ENCODE results near the gene GARIN3. TPM values are rescaled to one million over a fixed set of nuclear protein-coding genes. Genes with fewer than 3 reads are reported as not detected.

The GARIN3 gene
- total and polyA plus RNA-seq, 2 donors (not counting 1 experiment from before 2014, with no cell fraction given), result not detected

- no peak overlapping the region for H3K27ac ChIP-seq (ENCODE audit: low read length in 2 of 2)
- ChIA-PET CTCF (interaction anchor here (1.5 to 5.4 kb wide), 5 partner anchors 14 to 162 kb away, joined by 3 to 83 read pairs (median 5); no protein-coding TSS in a partner anchor), POLR2A (no interaction called here)
- DNase-seq (no peak), ATAC-seq (ENCODE audit: low read depth) (no peak)
- no peaks in the 10 kb centered on the region for H4K20me1 ChIP-seq (ENCODE audit: control insufficient read depth, insufficient read depth, low read length, poor library complexity, severe bottlenecking)
- no peak overlapping the region for H2AFZ ChIP-seq (ENCODE audit: insufficient read depth, low read depth, low read length, poor library complexity, severe bottlenecking)
- H3K4me1 ChIP-seq (ENCODE audit: control insufficient read depth in 2 of 2, insufficient read depth in 2 of 2, low read length in 2 of 2), result peaks cover 2 to 5% of the 10 kb centered on the region in 2 donors
- Mint-ChIP-seq H3K9me3 (ENCODE audit: insufficient read depth) (no peaks in the 10 kb centered on the region), H3K27me3 (no peaks in the 10 kb centered on the region), H3K4me1 (peaks cover 3% of the 10 kb centered on the region), H3K27ac (no peak overlapping the region), H3K4me3 (no peak overlapping the region)
- no peak overlapping the region for H3K4me3 ChIP-seq (ENCODE audit: control extremely low read depth in 1 of 5, extremely low read depth in 1 of 5, insufficient read depth in 1 of 5, low read depth in 2 of 5, low read length in 4 of 5)
- no peaks in the 10 kb centered on the region for H3K9me3 ChIP-seq (ENCODE audit: control extremely low read depth in 1 of 3, control insufficient read depth in 2 of 3, insufficient read depth in 1 of 3, low read length in 2 of 3)
- H3K27me3 ChIP-seq (replicated peaks in 1 of 4; ENCODE audit: control extremely low read depth in 1 of 4, control insufficient read depth in 3 of 4, insufficient read depth in 4 of 4, low read length in 3 of 4), result no peaks in the 10 kb centered on the region
- H3K9ac ChIP-seq (ENCODE audit: low read length), result no peak overlapping the region
- intact Hi-C loops (cut with micrococcal nuclease), result loop anchor here (10.0 kb wide), 1 partner anchor 54 kb away; no protein-coding TSS in a partner anchor
- WGBS (ENCODE audit: insufficient coverage), result 100% methylated on average over 1 of the region's 3 CpGs
- H3K4me2 ChIP-seq (replicated peaks; ENCODE audit: low read depth, low read length, poor library complexity, severe bottlenecking), result no peak overlapping the region
- no peaks in the 10 kb centered on the region for H3K79me2 ChIP-seq (ENCODE audit: control insufficient read depth, insufficient read depth, low read length)
- no peak for TF ChIP-seq EZH2 (IDR thresholded peaks at IDR 0.05; ENCODE audit: borderline replicate concordance, insufficient read depth, low read depth, low read length, poor library complexity, severe bottlenecking)
- TF ChIP-seq, protein P1, sequence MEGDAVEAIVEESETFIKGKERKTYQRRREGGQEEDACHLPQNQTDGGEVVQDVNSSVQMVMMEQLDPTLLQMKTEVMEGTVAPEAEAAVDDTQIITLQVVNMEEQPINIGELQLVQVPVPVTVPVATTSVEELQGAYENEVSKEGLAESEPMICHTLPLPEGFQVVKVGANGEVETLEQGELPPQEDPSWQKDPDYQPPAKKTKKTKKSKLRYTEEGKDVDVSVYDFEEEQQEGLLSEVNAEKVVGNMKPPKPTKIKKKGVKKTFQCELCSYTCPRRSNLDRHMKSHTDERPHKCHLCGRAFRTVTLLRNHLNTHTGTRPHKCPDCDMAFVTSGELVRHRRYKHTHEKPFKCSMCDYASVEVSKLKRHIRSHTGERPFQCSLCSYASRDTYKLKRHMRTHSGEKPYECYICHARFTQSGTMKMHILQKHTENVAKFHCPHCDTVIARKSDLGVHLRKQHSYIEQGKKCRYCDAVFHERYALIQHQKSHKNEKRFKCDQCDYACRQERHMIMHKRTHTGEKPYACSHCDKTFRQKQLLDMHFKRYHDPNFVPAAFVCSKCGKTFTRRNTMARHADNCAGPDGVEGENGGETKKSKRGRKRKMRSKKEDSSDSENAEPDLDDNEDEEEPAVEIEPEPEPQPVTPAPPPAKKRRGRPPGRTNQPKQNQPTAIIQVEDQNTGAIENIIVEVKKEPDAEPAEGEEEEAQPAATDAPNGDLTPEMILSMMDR (IDR thresholded peaks at IDR 0.05), result no peak
- H3K36me3 ChIP-seq (replicated peaks in 1 of 2; ENCODE audit: control extremely low read depth in 1 of 2, control insufficient read depth in 1 of 2, extremely low read depth in 1 of 2, insufficient read depth in 2 of 2, low read length in 1 of 2), result no peaks in the 10 kb centered on the region
Observed at GRCh38 chr5:157150995-157151394, 15.1 kb downstream of the GARIN3 start.

DNA sequence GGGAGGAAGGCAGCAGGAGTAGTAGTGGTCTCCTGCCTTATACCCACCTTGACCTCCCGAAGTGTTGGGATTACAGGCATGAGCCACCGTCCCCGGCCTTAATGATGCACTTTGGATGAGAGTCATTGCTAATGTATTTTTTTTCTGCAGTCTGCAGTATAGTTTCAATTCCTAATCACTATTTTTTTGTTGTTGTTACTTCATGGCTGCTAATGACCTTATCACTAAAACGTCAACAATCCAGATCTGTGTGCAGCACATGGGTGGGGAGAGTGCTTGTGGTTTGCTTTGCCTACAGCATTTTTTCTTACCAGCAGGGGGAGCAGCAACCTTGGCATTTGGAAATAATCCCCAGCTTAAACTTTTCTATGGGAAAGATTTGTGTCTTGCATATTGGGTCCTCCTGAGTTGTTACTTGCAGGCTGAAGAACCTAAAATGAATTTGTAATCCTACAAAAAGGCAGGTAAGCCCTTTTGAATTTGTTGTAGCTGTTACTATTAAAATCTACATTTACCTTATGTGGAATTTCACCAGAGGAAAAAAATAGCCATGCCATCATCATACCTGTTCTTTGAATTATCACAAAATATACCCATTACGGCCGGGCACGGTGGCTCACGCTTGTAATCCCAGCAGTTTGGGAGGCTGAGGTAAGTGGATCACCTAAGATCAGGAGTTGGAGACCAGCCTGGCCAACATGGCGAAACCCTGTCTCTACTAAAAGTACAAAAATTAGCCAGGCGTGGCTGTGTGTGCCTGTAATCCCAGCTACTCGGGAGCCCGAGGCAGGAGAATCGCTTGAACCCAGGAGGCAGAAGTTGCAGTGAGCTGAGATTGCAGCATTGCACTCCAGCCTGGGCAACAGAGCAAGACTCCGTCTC, 17.1 kb downstream of the GARIN3 start:
- no peaks in the 10 kb centered on the region for H3K27me3 ChIP-seq (replicated peaks in 1 of 4; ENCODE audit: control extremely low read depth in 1 of 4, control insufficient read depth in 3 of 4, insufficient read depth in 4 of 4, low read length in 3 of 4)
- H3K79me2 ChIP-seq (ENCODE audit: control insufficient read depth, insufficient read depth, low read length), result no peaks in the 10 kb centered on the region
- no peaks in the 10 kb centered on the region for H3K36me3 ChIP-seq (replicated peaks in 1 of 2; ENCODE audit: control extremely low read depth in 1 of 2, control insufficient read depth in 1 of 2, extremely low read depth in 1 of 2, insufficient read depth in 2 of 2, low read length in 1 of 2)
- 97% methylated on average over 6 of the region's 14 CpGs for WGBS (ENCODE audit: insufficient coverage)
- no peaks in the 10 kb centered on the region for H3K9me3 ChIP-seq (ENCODE audit: control extremely low read depth in 1 of 3, control insufficient read depth in 2 of 3, insufficient read depth in 1 of 3, low read length in 2 of 3)
- no peaks in the 10 kb centered on the region for H4K20me1 ChIP-seq (ENCODE audit: control insufficient read depth, insufficient read depth, low read length, poor library complexity, severe bottlenecking)
- no peak overlapping the region for H3K4me2 ChIP-seq (replicated peaks; ENCODE audit: low read depth, low read length, poor library complexity, severe bottlenecking)
- Mint-ChIP-seq H3K27me3 (no peaks in the 10 kb centered on the region), H3K27ac (no peak overlapping the region), H3K9me3 (ENCODE audit: insufficient read depth) (no peaks in the 10 kb centered on the region), H3K4me1 (peaks cover 5% of the 10 kb centered on the region), H3K4me3 (no peak overlapping the region)
- H3K4me3 ChIP-seq (ENCODE audit: control extremely low read depth in 1 of 5, extremely low read depth in 1 of 5, insufficient read depth in 1 of 5, low read depth in 2 of 5, low read length in 4 of 5), result no peak overlapping the region
- intact Hi-C loops (cut with micrococcal nuclease), result loop anchor here (1.0 to 10.0 kb wide), 4 partner anchors 104 to 744 kb away; no protein-coding TSS in a partner anchor
- H3K9ac ChIP-seq (ENCODE audit: low read length), result no peak overlapping the region
- DNase-seq (peak; percentile 80), ATAC-seq (ENCODE audit: low read depth) (peak; percentile 81)
- no peak overlapping the region for H2AFZ ChIP-seq (ENCODE audit: insufficient read depth, low read depth, low read length, poor library complexity, severe bottlenecking)
- H3K4me1 ChIP-seq (ENCODE audit: control insufficient read depth in 2 of 2, insufficient read depth in 2 of 2, low read length in 2 of 2), result peaks cover 2 to 5% of the 10 kb centered on the region in 2 donors
- H3K27ac ChIP-seq (ENCODE audit: low read length in 2 of 2), result no peak overlapping the region
- POLR2A ChIA-PET, result interaction anchor here (0.6 kb wide), 2 partner anchors 70 to 311 kb away, joined by 5 to 6 read pairs; partner anchors contain the start of gene NIPAL4
- TF ChIP-seq, protein P1 (IDR thresholded peaks at IDR 0.05), result peak; percentile 97
- TF ChIP-seq EZH2 (IDR thresholded peaks at IDR 0.05; ENCODE audit: borderline replicate concordance, insufficient read depth, low read depth, low read length, poor library complexity, severe bottlenecking), result no peak
- CTCF ChIA-PET, result interaction anchor here (0.6 to 5.4 kb wide), 38 partner anchors 8 to 596 kb away, joined by 3 to 83 read pairs (median 4); partner anchors contain the start of gene ITK

All from B cell (primary cell).